ENCODE measurements around the gene RAB33B.
"Not testable (repeated sequence)": the region's sequence is repeated elsewhere in the genome, so short reads cannot be mapped to it uniquely, and the experiment has no call there.

DNA sequence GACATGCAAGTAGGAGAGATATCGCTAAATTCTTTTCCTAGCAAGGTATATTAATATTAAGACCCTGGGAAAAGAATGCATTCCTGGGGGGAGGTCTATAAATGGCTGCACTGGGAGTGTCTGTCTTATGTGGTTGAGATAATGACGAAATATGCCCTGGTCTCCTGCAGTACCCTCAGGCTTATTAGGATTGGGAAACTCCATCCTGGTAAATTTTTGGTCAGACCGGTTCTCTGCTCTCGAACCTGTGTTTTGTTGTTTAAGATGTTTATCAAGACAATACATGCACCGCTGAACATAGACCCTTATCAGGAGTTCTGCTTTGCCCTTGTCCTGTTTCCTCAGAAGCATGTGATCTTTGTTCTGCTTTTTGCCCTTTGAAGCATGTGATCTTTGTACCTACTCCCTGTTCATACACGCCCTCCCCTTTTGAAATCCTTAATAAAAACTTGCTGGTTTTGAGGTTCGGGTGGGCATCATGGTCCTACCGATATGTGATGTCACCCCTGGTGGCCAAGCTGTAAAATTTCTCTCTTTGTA lies 39.2 kb upstream of the RAB33B start:
- not testable (repeated sequence) for TF ChIP-seq CTCF, EZH2, EZH2phosphoT487 (IDR thresholded peaks at IDR 0.05)
